Ecto neural progenitor cell (in vitro differentiated cells): ENCODE measurements around the gene ADCY7.
A peak's percentile ranks its signal among the peaks of the same experiment; 100 is the strongest.

Source experiments
- DNase-seq: peaks from one replicate; pipeline ENCODE4 v3.0.0-alpha.2; 2018; ENCODE audit warnings: low spot score

Gene ADCY7

DNA sequence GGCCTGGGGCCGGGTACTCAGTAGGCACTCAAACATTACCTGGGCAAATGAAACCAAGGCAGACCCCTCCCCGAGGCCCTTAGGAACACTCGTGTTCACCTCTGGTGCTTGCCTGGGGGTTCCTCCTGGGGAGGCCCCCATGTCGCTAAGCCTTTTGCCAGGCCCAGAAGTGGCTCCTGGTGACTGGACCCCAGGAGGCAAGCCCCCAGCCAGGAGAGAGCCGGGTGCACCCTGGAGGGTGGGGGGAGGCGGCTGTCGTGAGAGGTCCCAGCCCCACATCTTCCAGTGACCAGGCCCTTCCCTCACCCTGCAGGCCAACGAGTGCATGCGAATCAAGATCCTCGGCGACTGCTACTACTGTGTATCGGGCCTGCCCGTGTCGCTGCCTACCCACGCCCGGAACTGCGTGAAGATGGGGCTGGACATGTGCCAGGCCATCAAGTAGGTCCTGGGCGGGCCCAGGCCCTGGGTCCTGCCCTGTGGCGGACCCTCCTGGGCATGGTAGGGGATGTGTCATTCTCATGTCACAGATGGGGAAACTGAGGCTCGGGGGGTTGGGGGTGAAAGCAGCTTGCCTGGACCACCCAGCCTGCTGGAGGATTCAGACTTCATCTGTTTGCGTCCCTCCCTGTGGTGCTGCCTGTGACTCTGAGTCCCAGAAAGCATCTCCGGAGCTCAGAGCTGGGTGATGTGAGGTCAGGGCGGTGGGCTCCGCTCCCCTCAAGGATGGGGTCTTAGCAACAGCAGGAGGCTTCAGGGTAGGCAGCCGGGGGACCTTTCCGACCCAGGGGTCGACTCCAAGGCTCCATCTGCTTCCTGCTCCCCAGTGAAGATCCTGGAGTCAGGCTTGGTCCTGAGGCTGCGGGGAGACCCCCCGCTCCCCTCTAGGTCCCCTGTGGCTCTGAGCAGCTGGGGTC is 32.5 kb downstream of the ADCY7 start:
- DNase-seq: no peak

- no peak for DNase-seq
These were observed 33.3 kb downstream of the ADCY7 start for GRCh38 chr16:50299508-50300105.

DNA sequence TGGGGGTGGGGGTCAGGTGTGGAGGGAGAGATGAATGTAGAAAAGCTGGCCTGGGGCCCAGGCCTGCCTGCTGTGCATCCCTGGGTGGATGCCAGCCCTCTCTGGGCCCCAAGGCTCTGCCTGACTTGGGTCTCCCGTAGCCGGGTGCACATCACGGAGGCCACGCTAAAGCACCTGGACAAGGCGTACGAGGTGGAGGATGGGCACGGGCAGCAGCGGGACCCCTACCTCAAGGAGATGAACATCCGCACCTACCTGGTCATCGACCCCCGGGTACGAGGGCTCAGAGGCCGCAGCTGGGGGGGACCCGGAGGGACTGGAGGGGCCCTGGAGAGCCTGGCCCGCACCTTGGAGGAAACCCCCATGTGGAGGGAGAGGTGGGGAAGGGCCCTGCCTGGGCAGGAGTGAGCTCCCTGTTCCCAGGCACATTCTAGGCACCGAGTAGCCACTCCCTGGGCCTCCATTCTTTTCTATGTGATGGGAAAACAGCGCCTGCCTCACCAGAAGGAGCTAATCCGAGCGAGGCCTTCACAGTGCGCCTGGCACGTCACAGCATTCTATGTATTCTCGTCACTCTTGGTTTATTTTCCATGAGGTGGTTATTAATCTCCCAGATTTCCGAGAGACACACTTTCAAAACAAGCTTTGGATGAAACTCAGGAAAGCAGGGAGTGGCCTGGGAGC is 34.7 kb downstream of the ADCY7 start:
- DNase-seq: peak; percentile 36

GRCh38 chr16:50301626-50302471 is 35.5 kb downstream of the ADCY7 start:
- DNase-seq: peak; percentile 42

GRCh38 chr16:50302472-50303005 is 36.2 kb downstream of the ADCY7 start:
- DNase-seq: peak; percentile 24

DNA sequence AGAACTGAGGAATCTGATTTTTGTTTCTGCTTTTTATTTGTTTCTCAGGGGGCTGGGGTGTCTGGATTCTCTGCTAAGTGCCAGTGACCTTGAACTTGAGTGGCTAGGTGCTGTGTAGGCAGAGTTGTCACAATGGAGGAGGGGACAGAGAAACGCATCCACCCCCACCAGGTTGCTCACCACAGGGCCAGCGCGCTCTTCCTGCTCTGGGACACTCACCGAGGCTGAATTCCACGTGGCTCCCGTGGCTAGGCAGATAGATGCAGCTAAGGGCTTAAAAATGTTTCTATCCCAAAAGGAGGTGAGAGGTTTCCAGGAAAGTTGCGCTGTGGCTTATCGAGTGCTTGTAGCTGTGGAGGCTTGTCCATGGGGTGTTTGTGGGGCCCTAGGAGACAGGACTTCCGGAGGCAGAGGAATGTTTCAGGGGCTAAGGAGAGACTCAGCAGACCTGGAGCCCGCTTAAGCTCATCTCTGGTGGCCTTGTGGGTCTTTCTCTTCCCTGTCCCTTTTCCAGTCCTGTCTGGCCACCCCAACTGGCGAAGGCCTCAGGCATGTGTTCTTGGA is 36.8 kb downstream of the ADCY7 start:
- DNase-seq: peak; percentile 38

GRCh38 chr16:50303605-50304466 is 37.5 kb downstream of the ADCY7 start:
- peak; percentile 41 for DNase-seq

DNA sequence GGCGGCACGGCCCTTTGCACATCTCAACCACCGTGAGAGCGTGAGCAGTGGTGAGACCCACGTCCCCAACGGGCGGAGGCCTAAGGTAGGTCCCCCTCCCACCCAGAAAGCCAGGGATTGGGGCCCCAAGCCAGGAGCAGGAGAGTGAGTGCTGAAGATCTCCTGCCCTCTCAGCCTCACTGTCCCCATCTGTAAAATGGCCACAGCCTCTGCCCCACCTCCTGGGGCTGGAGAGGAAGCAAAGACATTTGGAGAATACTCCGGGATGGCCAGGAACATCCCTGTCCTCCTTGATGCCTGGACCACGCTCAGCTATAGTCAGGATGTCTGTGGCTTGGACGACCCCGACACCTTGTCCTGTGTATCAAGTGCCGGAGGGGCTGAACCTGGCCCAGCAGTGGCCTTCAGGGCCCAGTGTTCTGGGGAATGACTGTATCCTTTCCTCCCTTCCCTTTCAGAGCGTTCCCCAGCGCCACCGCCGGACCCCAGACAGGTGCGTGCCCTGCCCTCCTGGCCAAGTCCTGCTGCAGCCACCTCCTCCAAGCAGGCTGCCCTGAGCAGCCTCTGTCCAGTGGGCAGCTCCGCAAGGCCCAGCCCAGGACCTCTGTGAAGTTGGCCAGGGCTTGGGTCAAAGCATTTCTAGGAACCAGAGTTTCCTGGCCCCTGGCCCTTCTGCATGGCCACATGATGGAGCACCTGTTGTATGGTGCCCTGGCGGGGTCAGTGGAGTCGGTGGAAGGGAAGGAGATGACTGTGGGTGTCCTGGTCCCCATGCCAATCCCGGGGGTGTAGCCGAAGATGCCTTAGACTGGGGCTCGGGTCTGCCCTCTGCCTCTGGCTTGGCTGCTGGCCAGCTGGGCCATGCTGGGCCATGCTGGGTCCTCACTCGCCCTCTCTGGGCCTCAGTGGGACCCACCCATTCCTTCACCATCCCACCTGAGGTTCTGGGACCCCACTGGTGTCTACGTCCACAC is 38.4 kb downstream of the ADCY7 start:
- peak; percentile 39 for DNase-seq

DNA sequence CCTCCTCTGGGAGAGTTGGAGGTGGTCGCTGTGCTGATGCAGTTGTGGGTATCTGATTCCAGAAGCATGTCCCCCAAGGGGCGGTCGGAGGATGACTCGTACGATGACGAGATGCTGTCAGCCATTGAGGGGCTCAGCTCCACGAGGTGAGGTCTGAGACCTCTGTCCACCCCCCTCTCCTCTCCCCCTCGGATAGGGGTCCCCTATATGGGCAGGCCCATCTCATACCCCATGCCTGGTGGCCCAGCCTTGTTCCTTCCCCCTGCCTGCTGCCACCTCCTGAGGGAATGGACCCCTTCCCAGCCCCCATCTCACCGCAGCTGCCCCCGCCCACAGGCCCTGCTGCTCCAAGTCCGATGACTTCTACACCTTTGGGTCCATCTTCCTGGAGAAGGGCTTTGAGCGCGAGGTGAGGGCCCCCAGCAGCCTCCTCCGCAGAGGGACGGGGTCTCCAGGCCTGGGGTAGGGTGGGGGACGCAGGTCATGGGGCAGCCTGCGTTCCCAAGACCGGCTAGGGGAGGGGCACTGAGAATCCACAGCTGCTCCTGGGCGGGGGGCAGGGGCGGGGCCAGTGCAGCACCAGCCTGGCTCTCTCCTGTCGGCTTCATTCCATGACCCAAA is 39.2 kb downstream of the ADCY7 start:
- DNase-seq: peak; percentile 39

GRCh38 chr16:50306287-50306686 is 39.9 kb downstream of the ADCY7 start:
- peak; percentile 24 for DNase-seq

- DNase-seq: peak; percentile 34
These were observed 42.0 kb downstream of the ADCY7 start for GRCh38 chr16:50308237-50308965.

DNA sequence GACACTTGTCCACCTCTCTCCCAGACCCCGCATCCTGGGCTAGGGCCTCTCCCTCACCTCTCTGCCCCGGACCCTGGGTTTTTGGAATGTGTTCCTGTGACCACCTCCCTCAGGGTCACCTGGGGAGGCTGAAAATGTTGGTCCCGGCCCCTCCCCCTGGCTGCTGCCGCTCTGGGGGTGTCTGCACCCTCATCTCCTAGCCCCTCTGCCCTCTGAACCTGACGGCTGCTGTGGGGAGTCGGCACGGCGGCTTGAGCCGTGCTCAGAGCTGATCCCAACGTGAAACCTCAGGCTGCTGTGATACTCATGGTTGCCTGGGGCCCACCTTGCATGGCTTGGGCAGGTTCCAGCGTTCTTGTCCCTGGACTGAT is 42.8 kb downstream of the ADCY7 start:
- peak; percentile 44 for DNase-seq

GRCh38 chr16:50309527-50310307 is 43.4 kb downstream of the ADCY7 start:
- DNase-seq: no peak

DNA sequence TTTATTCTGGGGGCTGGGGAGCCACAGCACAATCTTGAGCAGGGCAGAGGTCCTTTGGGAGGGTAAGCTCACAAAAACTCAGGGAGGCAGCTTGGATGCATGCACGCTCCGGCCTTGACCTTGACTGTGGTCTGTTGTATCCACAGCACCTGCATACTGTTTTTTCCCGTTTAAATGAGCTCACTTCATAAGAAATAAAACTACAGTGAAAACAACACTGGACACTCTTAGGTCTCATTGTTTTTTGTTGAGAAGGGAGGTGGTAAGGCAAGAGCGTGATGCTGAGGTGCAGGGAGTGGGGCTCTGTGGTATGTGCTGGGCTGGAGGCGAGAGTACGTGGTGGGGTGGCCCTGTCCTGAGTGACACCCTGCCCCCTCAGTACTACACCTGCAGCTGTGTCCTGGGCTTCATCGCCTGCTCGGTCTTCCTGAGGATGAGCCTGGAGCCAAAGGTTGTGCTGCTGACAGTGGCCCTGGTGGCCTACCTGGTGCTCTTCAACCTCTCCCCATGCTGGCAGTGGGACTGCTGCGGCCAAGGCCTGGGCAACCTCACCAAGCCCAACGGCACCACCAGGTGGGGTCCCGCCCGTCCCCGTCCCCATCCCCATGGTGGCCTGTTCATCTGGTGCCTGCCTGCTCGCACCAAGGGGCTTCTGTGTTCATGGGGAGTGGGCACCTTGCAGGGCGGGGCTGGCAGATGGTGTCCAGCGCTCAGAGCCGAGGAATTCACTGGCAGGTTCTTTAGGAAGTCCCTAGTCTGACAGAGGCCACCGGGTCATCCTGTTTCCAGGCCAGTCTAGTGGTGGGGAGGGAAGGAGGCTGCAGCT is 44.2 kb downstream of the ADCY7 start:
- DNase-seq: peak; percentile 40

DNA sequence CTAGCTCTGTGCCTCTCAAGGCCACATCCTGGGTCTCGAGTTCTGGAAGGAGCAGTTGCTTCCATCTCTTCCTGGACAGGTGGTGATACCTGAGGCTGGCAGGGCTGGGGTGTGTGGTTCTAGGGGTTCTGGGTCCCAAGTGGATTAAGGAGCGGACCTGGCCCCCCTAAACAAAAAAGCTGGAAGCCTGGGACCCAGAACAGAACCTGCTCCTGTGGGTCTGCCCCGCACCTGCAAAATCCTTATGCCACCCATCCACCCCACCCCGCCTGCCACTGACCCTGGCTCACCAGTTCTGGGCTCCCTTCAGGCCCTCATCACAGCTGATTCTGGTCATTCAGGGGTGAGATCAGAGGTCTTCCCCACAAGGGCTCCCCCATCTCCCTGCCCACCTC is 44.8 kb downstream of the ADCY7 start:
- no peak for DNase-seq

DNA sequence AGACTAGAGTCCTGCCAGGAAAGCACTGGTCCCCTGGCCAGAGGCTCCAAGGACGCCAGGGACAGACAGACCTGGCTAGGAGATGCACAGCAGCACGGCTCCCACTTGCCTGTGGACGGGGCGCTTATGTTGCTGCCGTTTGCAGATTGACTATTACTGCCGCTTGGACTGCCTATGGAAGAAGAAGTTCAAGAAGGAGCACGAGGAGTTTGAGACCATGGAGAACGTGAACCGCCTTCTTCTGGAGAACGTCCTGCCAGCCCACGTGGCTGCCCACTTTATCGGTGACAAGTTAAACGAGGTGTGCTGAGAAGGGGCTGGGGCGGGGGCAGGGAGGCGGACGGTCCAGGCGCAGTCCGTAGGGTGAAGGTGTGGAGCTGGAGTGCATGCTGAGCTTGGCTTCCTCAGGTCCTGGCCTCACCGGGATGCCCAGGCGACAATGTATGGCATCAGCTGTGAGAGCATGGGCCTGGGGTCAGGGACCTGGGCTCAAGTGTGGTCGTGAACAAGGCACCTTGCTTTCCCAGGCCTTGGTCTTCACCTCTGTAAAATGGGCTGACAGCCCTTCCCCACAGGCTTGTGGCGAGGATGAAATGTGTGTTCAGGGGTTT is 45.6 kb downstream of the ADCY7 start:
- no peak for DNase-seq
